Measurements from ENCODE around the gene EFNB2.

DNA sequence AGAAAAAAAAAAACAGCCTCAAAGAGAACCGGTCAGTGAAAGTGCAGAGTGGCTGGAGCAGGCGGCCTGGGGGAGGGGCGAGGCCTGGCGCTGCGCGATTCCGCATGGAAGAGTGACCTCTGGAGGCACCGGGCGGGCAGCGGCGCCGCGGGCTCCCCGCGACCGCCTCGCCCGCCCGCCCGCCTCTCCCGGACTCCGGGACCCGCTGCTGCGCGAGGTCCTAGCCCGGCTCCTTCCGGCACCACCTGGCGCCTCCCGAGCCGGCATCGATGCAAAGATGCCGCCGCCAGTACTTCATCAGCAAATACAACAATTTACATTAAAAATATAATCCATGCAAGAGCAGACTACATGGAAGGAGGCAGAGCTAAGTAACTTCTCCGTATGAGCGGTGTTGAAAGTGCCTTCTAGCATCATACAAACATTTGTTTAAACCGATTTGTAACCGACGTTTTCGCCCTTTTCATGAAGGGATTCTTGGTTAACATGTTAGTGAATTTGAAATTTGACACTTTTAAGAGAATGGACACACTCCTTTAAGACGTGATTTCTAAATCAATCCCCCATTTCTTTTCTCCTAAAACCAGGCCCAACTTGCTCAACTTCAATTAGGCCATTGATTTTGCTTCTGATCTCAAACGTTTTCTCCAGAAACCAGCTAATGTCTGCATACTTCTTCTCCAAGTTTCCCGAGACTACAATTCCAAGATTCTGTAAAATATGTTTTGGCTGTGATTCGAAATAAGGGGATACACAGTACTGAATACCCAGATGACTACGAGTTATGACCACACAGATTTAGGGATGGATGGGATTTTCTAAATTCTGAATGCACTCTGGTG, 2.1 kb downstream of the EFNB2 start:
- TF ChIP-seq, protein P1, sequence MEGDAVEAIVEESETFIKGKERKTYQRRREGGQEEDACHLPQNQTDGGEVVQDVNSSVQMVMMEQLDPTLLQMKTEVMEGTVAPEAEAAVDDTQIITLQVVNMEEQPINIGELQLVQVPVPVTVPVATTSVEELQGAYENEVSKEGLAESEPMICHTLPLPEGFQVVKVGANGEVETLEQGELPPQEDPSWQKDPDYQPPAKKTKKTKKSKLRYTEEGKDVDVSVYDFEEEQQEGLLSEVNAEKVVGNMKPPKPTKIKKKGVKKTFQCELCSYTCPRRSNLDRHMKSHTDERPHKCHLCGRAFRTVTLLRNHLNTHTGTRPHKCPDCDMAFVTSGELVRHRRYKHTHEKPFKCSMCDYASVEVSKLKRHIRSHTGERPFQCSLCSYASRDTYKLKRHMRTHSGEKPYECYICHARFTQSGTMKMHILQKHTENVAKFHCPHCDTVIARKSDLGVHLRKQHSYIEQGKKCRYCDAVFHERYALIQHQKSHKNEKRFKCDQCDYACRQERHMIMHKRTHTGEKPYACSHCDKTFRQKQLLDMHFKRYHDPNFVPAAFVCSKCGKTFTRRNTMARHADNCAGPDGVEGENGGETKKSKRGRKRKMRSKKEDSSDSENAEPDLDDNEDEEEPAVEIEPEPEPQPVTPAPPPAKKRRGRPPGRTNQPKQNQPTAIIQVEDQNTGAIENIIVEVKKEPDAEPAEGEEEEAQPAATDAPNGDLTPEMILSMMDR (IDR thresholded peaks at IDR 0.05), result peak in 2 of 3 donors; percentile 10 to 26
- no peak for TF ChIP-seq POLR2A (IDR thresholded peaks at IDR 0.05)
- TF ChIP-seq EP300 (IDR thresholded peaks at IDR 0.05), result no peak

All from ovary (tissue), 3 donors.